Activated T-cell treated with anti-CD3 and anti-CD28 coated beads, Interleukin-2, amount 50 U/mL, for 24 hours (primary cell): ENCODE measurements around the gene MC1R.
"Not testable (repeated sequence)": the region's sequence is repeated elsewhere in the genome, so short reads cannot be mapped to it uniquely, and the experiment has no call there.

Experiments
- DNase-seq: peaks from one replicate; pipeline ENCODE4 v3.0.0-alpha.2; 2020
- H3K27ac Mint-ChIP-seq: 2 replicates; pipeline ENCODE4 v1.8.0; 2020; ENCODE audit warnings: mild to moderate bottlenecking, mixed read lengths
- H3K27me3 Mint-ChIP-seq: 2 replicates; pipeline ENCODE4 v1.8.0; 2020; ENCODE audit warnings: mixed read lengths
- H3K36me3 Mint-ChIP-seq: 2 replicates; pipeline ENCODE4 v1.8.0; 2020; ENCODE audit warnings: low read depth, mixed read lengths
- H3K4me1 Mint-ChIP-seq: 2 replicates; pipeline ENCODE4 v1.8.0; 2020; ENCODE audit warnings: low read depth, mixed read lengths
- H3K4me3 Mint-ChIP-seq: 2 replicates; pipeline ENCODE4 v1.8.0; 2020; ENCODE audit warnings: mild to moderate bottlenecking, moderate library complexity, mixed read lengths
- H3K9me3 Mint-ChIP-seq: 2 replicates; pipeline ENCODE4 v1.8.0; 2020; ENCODE audit warnings: mixed read lengths

The MC1R gene

GRCh38 chr16:89918453-89919347 lies at the start of gene MC1R:
Gene MC1R, plus strand, starts transcription at chr16:89918862. Its CDS starts 397 bp downstream, at chr16:89919259.
- Mint-ChIP-seq H3K9me3 (no peaks in the 10 kb centered on the region), H3K27me3 (peaks cover 43% of the 10 kb centered on the region), H3K4me1 (peaks cover 49% of the 10 kb centered on the region), H3K4me3 (peak within 1 kb of the TSS; percentile 33), H3K27ac (peak within 1 kb of the TSS; percentile 88), H3K36me3 (peaks cover 2% of the 10 kb centered on the region)
- DNase-seq, result peak; percentile 52

- Mint-ChIP-seq H3K4me3 (no peak overlapping the region), H3K27ac (no peak overlapping the region), H3K9me3 (peaks cover 5% of the 10 kb centered on the region), H3K36me3 (peaks cover 22% of the 10 kb centered on the region), H3K27me3 (no peaks in the 10 kb centered on the region), H3K4me1 (peaks cover 17% of the 10 kb centered on the region)
- DNase-seq, result no peak
These were observed 48.8 kb upstream of the MC1R start for GRCh38 chr16:89869911-89870310.

- Mint-ChIP-seq H3K27me3 (no peaks in the 10 kb centered on the region), H3K9me3 (peaks cover 8% of the 10 kb centered on the region), H3K27ac (no peak overlapping the region), H3K36me3 (peaks cover 27% of the 10 kb centered on the region), H3K4me1 (peaks cover 18% of the 10 kb centered on the region), H3K4me3 (no peak overlapping the region)
- DNase-seq, result no peak
These were observed 48.2 kb upstream of the MC1R start for GRCh38 chr16:89870440-89870839.

- no peak for DNase-seq
- Mint-ChIP-seq H3K4me1 (peaks cover 18% of the 10 kb centered on the region), H3K27ac (peak overlapping the region; percentile 67), H3K36me3 (peaks cover 36% of the 10 kb centered on the region), H3K9me3 (peaks cover 8% of the 10 kb centered on the region), H3K4me3 (peak overlapping the region; percentile 89), H3K27me3 (no peaks in the 10 kb centered on the region)
These were observed 46.8 kb upstream of the MC1R start for GRCh38 chr16:89871895-89872294.

- peak within 1 kb of the TSS; percentile 89 for H3K4me3 Mint-ChIP-seq
- peaks cover 21% of the 10 kb centered on the region for H3K4me1 Mint-ChIP-seq
These were observed 45.3 kb upstream of the MC1R start, which contains the start of gene TCF25 for GRCh38 chr16:89873109-89873971. Gene TCF25, plus strand, starts transcription at chr16:89873592. Its CDS starts 76 bp downstream, at chr16:89873668.

GRCh38 chr16:89873972-89874689 lies 44.5 kb upstream of the MC1R start:
- DNase-seq, result peak; percentile 99
- H3K27me3 Mint-ChIP-seq, result no peaks in the 10 kb centered on the region
- H3K4me3 Mint-ChIP-seq, result peak overlapping the region; percentile 89
- peaks cover 47% of the 10 kb centered on the region for H3K36me3 Mint-ChIP-seq
- H3K9me3 Mint-ChIP-seq, result peaks cover 2% of the 10 kb centered on the region
- peak overlapping the region; percentile 99 for H3K27ac Mint-ChIP-seq
- peaks cover 21% of the 10 kb centered on the region for H3K4me1 Mint-ChIP-seq

More at GRCh38 chr16:89873109-89873971, 45.3 kb upstream of the MC1R start, which contains the start of gene TCF25:
- Mint-ChIP-seq H3K27me3 (no peaks in the 10 kb centered on the region), H3K27ac (peak within 1 kb of the TSS; percentile 99), H3K9me3 (peaks cover 2% of the 10 kb centered on the region), H3K36me3 (peaks cover 42% of the 10 kb centered on the region)
- DNase-seq, result peak; percentile 89

GRCh38 chr16:89879123-89879522 lies 39.5 kb upstream of the MC1R start:
- not testable (repeated sequence) for H3K4me3 Mint-ChIP-seq, DNase-seq, H3K9me3 Mint-ChIP-seq, H3K27ac Mint-ChIP-seq, H3K27me3 Mint-ChIP-seq
- Mint-ChIP-seq H3K4me1 (peaks cover 15% of the 10 kb centered on the region), H3K36me3 (peaks cover 74% of the 10 kb centered on the region)

GRCh38 chr16:89880477-89881367 lies 37.9 kb upstream of the MC1R start:
- H3K4me3 Mint-ChIP-seq, result no peak overlapping the region
- no peaks in the 10 kb centered on the region for H3K27me3 Mint-ChIP-seq
- H3K27ac Mint-ChIP-seq, result no peak overlapping the region
- no peak for DNase-seq
- peaks cover 74% of the 10 kb centered on the region for H3K36me3 Mint-ChIP-seq
- H3K4me1 Mint-ChIP-seq, result peaks cover 4% of the 10 kb centered on the region
- no peaks in the 10 kb centered on the region for H3K9me3 Mint-ChIP-seq

GRCh38 chr16:89881368-89881730 lies 37.3 kb upstream of the MC1R start:
- no peak overlapping the region for H3K4me3 Mint-ChIP-seq
- no peaks in the 10 kb centered on the region for H3K27me3 Mint-ChIP-seq
- H3K27ac Mint-ChIP-seq, result no peak overlapping the region
- H3K9me3 Mint-ChIP-seq, result no peaks in the 10 kb centered on the region
- DNase-seq, result no peak
- H3K4me1 Mint-ChIP-seq, result peaks cover 4% of the 10 kb centered on the region
- peaks cover 72% of the 10 kb centered on the region for H3K36me3 Mint-ChIP-seq

- H3K4me1 Mint-ChIP-seq, result peaks cover 2% of the 10 kb centered on the region
- no peaks in the 10 kb centered on the region for H3K9me3 Mint-ChIP-seq
- no peak for DNase-seq
- no peak overlapping the region for H3K27ac Mint-ChIP-seq
- no peak overlapping the region for H3K4me3 Mint-ChIP-seq
- H3K36me3 Mint-ChIP-seq, result peaks cover 80% of the 10 kb centered on the region
- no peaks in the 10 kb centered on the region for H3K27me3 Mint-ChIP-seq
These were observed 35.2 kb upstream of the MC1R start for GRCh38 chr16:89883346-89884040.

- no peaks in the 10 kb centered on the region for H3K27me3 Mint-ChIP-seq
- H3K4me3 Mint-ChIP-seq, result no peak overlapping the region
- peaks cover 2% of the 10 kb centered on the region for H3K4me1 Mint-ChIP-seq
- no peak overlapping the region for H3K27ac Mint-ChIP-seq
- H3K36me3 Mint-ChIP-seq, result peaks cover 79% of the 10 kb centered on the region
- no peaks in the 10 kb centered on the region for H3K9me3 Mint-ChIP-seq
- DNase-seq, result no peak
These were observed 34.6 kb upstream of the MC1R start for GRCh38 chr16:89884041-89884421.

- Mint-ChIP-seq H3K4me3 (no peak overlapping the region), H3K4me1 (peaks cover 9% of the 10 kb centered on the region), H3K27me3 (no peaks in the 10 kb centered on the region), H3K36me3 (peaks cover 87% of the 10 kb centered on the region), H3K27ac (no peak overlapping the region), H3K9me3 (no peaks in the 10 kb centered on the region)
- no peak for DNase-seq
These were observed 31.4 kb upstream of the MC1R start for GRCh38 chr16:89887243-89887642.

GRCh38 chr16:89890200-89890599 lies 28.5 kb upstream of the MC1R start:
- Mint-ChIP-seq H3K9me3 (no peaks in the 10 kb centered on the region), H3K27me3 (no peaks in the 10 kb centered on the region), H3K4me1 (peaks cover 9% of the 10 kb centered on the region), H3K36me3 (peaks cover 88% of the 10 kb centered on the region), H3K4me3 (no peak overlapping the region), H3K27ac (peak overlapping the region; percentile 38)
- peak; percentile 53 for DNase-seq
